HG03378 (cell line): ENCODE measurements around the gene RNF141.

Experiments
- ATAC-seq: cut with Tn5 transposase; IDR thresholded peaks from one replicate; pipeline ENCODE4 v1.9.1; 2021; ENCODE audit warnings: mild to moderate bottlenecking, moderate library complexity; ENCODE audit not compliant: unreplicated experiment

RNF141 gene

DNA sequence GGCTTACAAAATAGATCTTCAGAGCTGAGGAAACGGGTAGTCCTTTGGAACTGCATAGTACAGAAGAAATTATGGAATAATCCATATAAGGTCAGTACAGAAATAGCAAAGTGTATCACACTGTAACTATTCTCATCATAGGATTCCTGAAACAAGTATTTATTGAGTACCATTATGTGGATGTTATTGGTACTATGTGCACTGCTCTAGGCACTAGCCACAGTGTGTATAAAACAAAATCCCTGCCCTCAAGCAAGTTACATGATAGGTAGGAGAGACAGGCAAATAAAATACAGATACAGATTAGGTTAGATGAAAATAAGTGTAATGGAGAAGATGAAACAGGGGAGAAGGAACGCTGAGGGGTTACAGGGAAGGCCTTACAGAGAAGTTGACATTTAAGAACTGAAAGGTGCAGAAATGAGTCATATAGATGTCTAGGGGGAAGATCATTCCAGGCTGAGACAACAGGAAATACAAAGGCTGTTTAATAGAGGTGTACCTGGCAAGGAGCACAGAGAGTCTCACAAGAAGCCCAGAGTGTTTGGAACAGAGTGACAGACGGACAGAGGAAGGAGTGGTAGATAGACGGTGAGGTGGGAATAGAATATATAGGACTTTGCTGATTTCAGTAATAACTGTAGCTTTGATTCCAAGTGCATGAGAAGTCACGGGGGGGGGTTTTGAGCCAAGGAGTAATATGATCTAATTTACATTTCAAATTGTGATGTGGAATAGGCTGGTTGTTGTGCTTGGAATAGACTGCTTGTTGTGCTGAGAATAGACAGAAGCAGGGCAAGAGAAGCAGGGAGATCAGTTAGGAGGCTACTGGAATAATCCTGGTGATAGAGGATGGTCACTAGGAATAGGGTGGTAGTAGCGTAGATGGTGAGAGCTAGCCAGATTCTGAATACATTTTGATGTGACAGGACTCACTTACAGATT lies 13.7 kb downstream of the RNF141 start:
- peak; percentile 58 for ATAC-seq

DNA sequence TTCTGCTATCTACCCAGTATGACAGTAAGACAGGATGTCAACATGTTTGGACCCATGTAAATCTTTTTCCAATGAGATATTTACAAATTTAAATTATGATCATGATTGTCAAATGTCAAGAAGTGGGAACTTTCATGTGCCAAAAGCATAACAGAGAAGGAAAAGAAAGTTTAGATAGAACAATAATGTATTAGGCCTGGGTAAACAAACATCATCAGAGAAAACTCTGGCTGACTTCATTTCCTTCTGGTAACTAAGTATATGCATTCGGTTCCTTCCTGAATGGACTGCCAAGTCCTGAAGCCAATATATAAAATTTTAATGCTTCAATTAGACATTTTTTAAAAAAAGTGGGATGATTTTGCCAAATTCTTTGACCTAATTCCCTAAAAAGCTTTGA lies 16.5 kb downstream of the RNF141 start:
- no peak for ATAC-seq

DNA sequence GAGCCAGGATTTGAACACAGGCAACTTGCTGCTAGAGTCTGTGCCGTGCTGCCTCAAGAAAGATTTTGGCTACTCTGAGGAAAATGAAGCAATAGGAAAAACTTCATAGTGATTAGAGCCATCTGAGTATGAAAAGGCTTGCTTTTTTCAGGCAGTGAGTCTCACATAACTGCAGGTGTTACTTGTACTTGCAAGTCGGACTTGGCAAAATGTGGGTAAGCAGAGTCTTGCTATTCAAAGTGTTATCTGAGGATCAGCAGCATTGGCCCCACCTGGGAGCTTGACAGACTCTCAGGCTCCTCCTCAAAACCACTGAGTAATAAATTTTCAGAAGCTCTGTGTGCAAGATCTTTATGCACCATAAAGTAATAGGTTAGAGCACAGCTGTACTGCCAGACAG lies 18.1 kb downstream of the RNF141 start:
- ATAC-seq, result no peak

DNA sequence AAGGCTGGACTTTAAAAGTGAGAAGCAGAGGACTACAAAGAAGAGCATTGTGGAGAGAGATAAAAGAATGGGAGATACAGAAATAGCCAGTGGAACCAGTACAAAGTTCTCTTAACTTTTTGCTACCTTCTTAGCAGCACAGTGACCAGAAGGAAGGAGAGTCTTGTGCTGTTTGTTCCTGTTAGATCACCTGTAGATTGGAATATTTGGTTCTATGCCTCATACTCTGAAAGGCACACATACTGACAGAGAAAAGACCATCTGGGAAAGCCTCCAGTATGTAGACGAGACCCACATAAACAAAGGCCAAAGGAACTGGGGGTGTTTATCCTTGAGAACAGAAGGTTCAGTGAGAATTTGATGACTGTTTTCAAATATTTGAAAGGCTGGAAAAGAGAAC lies 18.7 kb downstream of the RNF141 start:
- no peak for ATAC-seq

DNA sequence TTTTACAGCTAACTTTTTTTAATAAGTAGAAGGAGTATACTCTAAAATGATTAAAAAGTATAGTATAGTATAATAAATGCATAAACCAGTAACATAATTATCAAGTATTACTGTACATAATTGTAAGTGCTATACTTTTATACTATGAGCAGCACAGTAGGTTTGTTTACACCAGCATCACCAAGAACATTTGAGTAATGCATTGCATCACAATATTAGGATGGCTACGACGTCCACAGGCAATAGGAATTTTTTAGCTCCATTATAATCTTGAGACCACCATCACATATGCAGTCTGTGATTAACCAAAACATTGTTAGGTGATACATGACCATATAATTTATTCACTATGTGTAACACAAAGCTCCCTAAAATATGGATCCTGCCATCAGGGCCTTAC lies 20.4 kb downstream of the RNF141 start:
- ATAC-seq, result no peak

DNA sequence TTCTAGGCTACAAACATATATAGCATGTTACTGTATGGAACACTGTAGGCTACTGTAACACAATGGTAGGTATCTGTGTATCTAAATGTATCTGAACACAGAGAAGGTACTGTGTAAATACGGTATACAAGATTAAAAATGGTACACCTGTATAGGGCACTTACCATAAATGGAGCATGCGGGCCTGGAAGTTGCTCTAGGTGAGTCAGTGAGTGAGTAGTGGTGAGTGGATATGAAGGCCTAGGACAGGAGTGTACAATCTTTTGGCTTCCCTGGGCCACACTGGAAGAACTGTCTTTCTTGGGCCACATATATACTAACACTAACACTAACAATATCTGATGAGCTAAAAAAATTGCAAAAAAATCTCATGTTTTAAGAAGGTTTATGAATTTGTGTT lies 21.4 kb downstream of the RNF141 start:
- no peak for ATAC-seq

DNA sequence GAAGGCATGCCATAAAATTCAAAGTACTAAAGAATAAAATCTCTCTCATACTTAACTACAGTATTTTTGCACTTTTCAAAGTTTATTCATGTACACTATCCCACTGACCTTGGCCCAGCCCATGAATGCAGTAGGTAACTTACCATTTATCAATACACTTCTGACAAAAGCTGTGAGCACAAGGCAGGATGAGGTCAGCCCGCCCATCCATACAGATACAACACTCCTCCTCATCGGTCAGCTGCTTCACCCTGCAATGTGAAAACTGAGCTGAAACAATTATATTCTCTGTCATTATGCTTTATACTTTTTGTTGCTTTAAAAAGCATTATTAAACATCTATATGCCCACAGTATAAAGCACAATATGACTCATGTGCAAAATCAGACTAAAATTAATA lies 22.1 kb downstream of the RNF141 start:
- no peak for ATAC-seq

DNA sequence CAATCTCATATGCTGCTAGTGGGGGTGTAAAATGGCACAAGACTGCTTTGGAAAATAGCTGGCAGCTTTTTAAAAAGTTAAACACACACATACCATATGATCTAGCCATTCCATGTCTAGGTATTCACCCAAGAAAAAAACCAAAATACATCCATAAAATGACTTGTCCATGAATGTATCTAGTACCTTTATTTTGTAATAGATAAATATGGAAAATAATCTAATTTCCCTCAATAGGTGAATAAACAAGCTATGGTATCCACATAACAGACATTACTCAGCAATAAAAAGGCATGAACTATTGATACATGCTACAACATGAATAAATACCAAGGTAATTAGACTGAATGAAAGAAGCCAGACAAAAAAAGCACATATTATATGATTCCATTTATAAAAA lies 22.9 kb downstream of the RNF141 start:
- no peak for ATAC-seq

DNA sequence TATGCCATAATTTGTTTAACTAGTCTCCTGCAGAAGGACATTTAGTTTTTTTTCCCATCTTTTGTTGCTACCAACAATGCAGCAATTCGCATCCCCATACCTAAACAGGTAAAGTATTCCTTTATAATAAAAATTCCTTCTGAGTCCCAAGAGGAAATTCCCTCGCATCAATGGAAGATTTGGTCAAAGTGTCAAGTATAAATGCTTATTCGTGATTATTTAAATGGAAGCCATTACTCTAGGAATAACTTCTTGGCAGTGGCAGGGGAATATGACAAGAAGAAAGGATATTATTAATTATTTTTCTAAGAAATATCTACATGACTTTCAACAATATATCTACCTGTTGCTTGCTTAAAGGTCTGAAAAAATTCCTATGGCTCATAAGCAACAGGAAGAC lies 25.6 kb downstream of the RNF141 start:
- ATAC-seq, result no peak

DNA sequence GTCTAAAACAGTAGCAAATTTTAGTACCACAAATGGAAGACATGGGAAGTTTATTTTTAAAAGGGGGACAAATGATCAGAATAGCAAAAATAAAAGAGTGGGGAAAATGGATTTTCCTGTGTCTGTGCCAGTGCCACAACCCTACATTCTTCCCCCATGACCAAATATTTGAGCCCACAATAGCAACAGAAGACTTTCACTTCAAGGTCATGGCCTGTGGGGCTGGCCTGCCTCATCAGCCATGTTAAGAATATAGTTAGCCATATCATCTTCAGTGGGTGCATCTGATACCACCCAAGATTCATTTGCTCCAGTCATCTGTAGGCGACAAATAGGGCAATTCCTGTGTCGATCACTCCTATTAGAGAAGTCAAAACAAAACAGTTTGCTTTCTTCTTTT lies 26.3 kb downstream of the RNF141 start:
- ATAC-seq, result no peak

DNA sequence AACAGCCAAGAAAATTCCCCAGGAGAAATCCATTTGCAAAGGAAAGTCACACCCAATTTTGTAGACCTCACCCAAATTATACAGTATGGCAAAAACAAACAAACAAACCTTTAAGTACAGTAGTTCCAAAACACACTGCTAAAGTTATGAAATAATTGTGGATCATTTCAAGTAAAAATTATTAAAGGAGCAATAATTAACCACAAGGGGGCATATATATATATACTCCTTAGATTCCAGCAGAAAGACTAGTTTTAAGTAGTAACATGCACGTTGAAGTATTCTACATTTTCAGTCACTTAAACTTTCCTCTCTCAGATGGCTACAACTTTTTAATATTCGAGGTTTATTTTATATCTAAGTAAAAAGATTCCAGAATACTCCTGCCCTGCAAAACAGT lies 26.8 kb downstream of the RNF141 start:
- no peak for ATAC-seq

DNA sequence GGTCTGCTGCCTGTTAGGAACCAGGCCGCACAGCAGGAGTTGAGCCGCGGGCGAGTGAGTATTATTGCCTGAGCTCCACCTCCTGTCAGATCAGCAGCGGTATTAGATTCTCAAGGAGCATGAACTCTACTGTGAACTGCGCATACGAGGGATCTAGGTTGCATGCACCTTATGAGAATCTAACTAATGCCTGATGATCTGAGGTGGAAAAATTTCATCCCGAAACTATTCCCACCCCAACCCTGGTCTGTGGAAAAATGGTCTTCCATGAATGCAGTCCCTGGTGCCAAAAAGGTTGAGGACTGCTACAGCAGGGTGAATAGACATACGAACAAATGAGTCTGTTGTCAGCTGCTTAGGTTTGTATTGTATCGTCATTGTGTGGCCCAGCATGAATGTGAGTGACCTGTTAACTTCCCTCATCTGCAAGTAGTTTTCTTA lies 29.8 kb downstream of the RNF141 start:
- ATAC-seq, result no peak

DNA sequence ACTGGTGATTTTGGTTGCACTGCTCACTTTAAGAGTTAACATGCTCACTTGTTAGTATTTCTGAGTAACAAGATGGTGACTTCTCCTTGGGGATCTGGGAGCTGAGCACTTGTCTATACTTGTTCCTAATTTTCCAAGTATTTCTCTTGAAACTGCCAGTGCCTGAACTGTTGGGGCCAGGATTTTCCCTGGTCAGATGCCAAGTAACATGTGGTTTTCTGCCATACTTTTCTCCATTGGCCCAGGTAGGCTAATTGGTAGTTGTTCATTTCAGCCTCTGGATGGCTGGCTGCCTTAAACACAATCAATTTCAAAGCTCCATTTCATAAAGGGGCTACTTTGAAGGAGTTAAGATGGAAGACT lies 35.0 kb downstream of the RNF141 start:
- no peak for ATAC-seq

DNA sequence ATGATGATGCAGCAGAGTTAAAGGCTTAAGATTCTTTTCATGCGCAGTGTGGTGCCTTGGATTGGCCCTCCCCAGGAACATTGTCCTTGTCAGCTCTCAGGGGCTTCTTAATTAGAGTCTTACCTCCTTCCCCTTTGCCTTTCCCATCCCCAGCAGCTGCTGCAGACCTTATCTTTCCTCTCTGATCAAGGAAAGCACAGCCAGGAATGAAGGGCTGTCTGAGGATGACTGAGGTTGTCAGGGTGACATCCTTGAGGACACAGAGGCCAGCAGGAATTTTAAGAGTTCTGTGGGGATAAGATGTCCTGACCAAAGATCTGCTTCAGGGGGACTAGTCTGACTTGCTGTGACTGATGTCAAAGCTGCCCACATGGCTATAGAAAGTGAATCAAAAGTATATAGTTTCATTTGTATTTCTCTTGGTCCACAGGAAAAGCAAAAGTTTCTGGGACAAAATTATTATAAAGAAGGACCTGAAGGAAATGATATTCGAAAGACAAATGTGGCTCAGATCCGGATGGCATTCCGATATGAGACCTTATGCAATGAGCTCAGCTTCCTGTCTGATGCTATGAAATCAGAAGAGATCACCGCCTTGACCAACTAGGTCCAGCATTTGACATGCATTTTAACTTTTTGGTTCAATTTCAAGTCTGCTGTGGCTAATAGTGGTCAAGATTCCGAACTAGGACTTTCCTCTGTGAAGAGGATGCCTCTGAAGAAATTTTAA lies 35.5 kb downstream of the RNF141 start:
- no peak for ATAC-seq

DNA sequence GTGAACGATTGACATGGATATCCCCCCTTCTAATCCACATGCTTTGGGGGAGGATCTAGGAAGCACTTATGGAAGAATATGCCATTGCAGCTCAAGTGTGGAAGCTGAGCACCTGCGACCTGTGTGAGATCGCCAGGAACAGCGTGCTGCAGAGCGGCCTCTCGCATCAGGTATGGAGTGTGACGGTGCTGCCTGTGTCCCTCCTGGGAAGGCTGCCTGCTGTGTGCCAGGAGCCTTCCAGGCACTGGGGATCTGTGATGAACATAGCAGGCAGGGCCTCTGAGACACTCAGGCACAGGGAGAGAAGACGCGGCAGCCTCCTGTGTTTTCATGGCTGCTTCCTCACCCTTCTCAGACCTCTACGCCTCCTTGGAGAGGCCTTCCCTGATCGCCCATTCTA lies 36.5 kb downstream of the RNF141 start:
- ATAC-seq, result no peak

DNA sequence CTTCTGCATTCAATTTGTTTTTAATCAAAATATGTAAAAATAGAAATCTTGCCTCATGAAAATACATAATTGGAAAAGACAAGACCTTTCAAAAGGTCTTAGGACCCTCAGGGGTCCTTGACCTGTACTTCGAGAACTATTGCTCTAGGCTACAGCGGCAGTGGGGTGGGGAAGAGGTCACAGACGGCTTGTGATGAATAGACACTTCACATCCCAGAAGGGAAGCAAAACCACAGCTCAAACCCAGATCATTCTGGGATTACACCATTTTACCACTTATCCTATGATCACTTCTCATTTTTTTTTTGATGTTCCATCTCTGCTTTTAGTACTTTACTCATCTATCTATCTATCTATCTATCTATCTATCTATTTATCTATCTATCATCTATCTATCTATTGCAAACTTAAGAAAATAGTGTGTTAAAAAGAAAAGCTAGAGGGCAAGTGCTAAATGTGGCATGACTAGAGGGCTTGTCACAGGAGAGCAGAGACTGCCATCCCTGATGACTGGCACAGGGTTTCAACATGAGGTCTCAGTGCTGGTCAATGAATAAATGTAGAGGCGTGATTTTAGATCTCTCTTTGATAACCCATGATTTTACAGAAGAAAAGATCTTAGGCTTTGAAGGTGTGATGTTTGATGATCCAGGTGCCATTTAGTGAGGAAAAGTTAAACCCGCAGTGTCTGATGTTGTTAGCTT lies 37.1 kb downstream of the RNF141 start:
- ATAC-seq, result no peak

DNA sequence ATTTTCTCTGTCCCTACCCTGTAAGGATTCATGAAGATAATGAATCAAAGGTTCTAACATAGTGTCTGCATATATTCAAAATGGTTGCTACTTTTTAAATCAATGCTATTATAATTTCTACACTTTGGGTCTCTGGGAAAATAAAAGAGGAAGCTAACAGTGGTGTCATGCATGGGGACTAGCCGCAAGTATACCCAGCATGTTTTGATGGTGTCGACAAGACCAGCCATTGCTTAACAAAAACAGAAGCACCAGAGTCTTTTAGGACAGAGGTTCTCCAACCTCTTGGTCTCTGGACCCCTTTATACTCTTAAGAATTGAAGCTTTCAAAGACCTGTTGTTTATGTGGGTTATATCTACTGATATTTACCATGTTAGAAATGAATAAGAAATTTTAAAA lies 37.8 kb downstream of the RNF141 start:
- no peak for ATAC-seq

DNA sequence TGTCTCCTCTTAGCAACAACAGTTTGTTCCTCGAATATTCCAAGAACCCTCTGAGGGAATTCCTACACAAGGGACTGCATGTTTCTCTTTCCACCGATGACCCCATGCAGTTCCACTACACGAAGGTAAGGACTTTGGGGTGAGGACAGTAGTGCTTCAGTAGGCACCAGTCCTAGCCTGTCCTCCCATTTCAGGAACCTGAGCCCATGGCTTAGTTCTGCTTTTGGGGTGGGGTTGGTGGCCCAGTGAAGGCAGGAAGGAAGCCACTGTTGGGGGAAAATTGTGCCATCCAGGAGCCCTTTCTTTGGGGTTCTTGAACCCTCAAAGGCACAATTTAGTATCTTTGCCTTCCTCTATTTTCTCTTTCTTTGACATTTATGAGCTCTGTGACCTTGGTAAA lies 38.2 kb downstream of the RNF141 start:
- no peak for ATAC-seq

DNA sequence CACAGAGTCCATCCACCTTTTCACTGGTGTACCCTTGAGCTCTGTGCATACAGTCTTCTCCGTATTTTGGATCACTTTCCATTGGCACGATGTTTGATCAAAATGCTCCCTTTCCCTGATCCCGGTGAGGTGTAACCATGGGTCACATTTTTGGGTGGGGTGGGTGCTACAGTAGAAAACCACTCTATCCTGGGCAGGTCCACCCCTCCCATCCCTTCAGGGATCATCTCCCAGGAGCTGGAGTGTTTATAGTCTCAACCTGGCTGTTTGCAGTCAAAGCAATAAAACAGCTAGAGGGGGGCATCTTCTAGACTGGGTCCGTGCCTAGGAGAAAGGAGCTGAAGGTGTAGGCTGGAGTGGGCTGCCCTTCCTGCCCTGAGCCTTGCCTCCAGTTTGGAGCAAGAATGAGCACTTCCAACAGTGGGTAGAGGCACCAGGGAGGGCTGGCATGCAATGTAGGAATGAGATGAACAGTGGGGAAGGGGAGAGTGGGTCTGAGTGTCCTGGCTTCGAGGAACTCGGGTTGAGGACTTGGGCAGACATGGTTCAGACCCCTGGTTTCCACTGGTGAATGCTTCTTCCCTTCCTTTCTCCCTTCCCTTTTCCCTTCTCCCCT lies 38.8 kb downstream of the RNF141 start:
- ATAC-seq, result no peak

DNA sequence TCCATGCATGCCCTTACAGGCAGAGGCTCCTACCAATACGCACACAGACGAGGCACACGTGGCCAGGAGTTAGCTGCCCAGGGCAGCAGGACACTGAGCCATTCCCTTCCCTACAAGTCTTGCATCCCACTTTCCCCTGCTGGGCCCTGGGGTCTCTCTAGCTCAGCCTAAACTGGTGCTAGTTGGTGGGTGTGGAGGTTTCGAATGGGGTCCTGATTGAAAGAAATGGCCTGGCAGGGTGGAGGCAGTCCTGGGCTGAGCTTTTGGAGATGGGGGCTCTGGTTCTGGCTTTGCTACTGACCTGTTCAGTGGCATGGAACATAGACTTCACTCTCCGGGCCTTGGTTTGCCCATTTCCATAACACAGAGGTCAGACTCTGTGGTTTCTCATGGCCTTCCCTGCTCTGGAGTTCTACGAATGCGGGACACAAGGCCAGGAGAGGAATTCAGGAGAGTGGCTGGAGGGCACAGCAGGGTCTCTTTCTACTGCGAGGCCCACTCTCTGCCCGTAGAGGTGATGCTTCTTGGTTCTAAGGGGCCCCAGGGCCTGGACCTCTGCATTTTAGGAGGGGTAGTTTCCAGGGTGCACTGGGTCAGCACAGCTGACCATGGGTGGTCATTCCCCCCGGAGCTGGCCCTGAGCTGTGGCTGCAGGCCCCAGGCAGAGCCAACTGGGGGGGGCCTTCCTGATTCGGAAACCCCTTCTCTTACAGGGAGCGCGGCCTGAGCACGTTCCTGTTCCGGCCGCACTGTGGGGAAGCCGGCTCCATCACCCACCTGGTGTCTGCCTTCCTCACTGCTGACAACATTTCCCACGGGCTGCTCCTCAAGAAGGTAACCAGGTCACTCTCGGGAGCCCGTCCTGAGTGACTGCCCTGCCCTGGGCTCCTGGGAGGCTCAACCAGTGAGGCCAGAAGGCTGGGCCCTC lies 40.0 kb downstream of the RNF141 start:
- no peak for ATAC-seq
